ENCODE measurements around the gene VASP. TPM values are rescaled to one million over a fixed set of nuclear protein-coding genes. Genes with fewer than 3 reads are reported as not detected.

VASP gene
- total and polyA plus RNA-seq, 2 experiments from 2014 or later: 60.3 to 147 TPM

DNA sequence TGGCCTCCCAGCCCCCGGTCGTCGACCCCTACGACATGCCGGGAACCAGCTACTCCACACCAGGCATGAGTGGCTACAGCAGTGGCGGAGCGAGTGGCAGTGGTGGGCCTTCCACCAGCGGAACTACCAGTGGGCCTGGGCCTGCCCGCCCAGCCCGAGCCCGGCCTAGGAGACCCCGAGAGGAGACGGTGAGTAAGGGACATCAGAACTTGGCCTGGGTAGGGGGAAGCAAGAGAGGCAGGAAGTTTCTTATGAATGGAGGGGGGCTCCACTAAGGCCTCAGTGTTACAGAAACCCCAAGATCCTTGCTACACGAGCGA lies 36.6 kb upstream of the VASP start:
- Histone ChIP-seq H4K20me1 (replicated peaks; ENCODE audit: insufficient read depth) (no peaks in the 10 kb centered on the region), H3K4me2 (no peak overlapping the region), H3K9me2 (ENCODE audit: insufficient read depth) (no peaks in the 10 kb centered on the region), H3K27me3 (ENCODE audit: insufficient read depth) (peaks cover 61% of the 10 kb centered on the region), H3K36me3 (ENCODE audit: insufficient read depth) (no peaks in the 10 kb centered on the region), H3K27ac (ENCODE audit: low read depth) (no peak overlapping the region), H3K4me1 (ENCODE audit: insufficient read depth) (peaks cover 25% of the 10 kb centered on the region; the same call in 1 of the 2 replicates), H3F3A (replicated peaks; ENCODE audit: low read depth) (peaks cover 17% of the 10 kb centered on the region), H3K79me2 (replicated peaks; ENCODE audit: insufficient read depth) (no peaks in the 10 kb centered on the region), H2AFZ (no peak overlapping the region), H3K4me3 (no peak overlapping the region)
- TF ChIP-seq EZH2 (IDR thresholded peaks at IDR 0.05; ENCODE audit: low read depth, unreplicated experiment): no peak
- Mint-ChIP-seq H3K4me3 (no peak overlapping the region), H3K36me3 (ENCODE audit: low read depth) (no peaks in the 10 kb centered on the region; the same call in 2 of the 3 replicates), H3K4me1 (peaks cover 34% of the 10 kb centered on the region), H3K27ac (no peak overlapping the region), H3K9me3 (no peaks in the 10 kb centered on the region), H3K27me3 (ENCODE audit: insufficient read depth, low read depth, poor library complexity) (peaks cover 42% of the 10 kb centered on the region)
- no peak for ATAC-seq
- no peak for DNase-seq (ENCODE audit: low spot score)

DNA sequence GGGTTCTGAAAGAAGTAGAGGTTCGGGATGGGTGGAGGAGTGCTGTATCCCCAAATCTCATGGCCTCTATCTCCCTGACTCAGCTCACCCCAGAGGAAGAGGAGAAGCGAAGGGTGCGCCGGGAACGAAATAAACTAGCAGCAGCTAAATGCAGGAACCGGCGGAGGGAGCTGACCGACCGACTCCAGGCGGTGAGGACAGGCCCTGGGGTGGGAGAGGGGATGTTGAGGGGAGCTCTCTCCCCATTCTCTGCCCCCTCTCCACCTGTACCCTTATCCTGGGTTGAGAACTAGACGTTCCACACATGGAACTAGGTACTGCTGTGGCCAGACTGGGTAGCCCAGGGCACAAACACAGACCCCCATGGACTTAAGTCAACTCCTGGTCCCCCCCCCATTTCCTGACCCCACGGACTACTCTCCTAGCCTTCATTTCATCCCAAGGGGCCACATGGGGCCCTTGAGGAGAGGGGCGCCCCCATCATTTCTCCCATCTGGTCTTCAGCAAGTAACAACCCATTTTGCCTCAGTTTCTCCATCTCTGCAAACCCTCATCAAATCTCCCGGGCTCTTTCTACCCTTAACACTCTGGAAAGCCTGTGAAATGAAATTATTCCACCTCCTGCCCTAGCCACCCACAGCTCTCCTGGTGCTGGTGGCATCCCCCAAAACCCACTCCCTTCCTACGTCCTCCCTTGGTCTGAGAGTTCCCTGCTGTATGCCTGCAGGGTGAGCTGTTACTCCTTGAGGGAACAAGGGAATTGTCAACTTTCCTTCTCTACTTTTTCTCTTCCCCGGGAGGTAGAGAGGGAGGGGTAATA lies 36.0 kb upstream of the VASP start:
- Mint-ChIP-seq H3K9me3 (no peaks in the 10 kb centered on the region), H3K4me3 (peak overlapping the region; percentile 76; the same call in 2 of the 3 replicates), H3K4me1 (peaks cover 34% of the 10 kb centered on the region), H3K36me3 (ENCODE audit: low read depth) (no peaks in the 10 kb centered on the region; the same call in 2 of the 3 replicates), H3K27ac (no peak overlapping the region), H3K27me3 (ENCODE audit: insufficient read depth, low read depth, poor library complexity) (peaks cover 42% of the 10 kb centered on the region)
- peaks cover 13% of the 10 kb centered on the region for H3F3A ChIP-seq (replicated peaks; ENCODE audit: low read depth)
- H3K27me3 ChIP-seq (ENCODE audit: insufficient read depth): peaks cover 61% of the 10 kb centered on the region
- H3K36me3 ChIP-seq (ENCODE audit: insufficient read depth): no peaks in the 10 kb centered on the region
- no peaks in the 10 kb centered on the region for H4K20me1 ChIP-seq (replicated peaks; ENCODE audit: insufficient read depth)
- H2AFZ ChIP-seq: no peak overlapping the region
- no peak overlapping the region for H3K4me3 ChIP-seq
- TF ChIP-seq, protein P1, sequence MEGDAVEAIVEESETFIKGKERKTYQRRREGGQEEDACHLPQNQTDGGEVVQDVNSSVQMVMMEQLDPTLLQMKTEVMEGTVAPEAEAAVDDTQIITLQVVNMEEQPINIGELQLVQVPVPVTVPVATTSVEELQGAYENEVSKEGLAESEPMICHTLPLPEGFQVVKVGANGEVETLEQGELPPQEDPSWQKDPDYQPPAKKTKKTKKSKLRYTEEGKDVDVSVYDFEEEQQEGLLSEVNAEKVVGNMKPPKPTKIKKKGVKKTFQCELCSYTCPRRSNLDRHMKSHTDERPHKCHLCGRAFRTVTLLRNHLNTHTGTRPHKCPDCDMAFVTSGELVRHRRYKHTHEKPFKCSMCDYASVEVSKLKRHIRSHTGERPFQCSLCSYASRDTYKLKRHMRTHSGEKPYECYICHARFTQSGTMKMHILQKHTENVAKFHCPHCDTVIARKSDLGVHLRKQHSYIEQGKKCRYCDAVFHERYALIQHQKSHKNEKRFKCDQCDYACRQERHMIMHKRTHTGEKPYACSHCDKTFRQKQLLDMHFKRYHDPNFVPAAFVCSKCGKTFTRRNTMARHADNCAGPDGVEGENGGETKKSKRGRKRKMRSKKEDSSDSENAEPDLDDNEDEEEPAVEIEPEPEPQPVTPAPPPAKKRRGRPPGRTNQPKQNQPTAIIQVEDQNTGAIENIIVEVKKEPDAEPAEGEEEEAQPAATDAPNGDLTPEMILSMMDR (conservative IDR thresholded peaks at IDR 0.05; ENCODE audit: low read depth in 2 of 2): no peak
- no peaks in the 10 kb centered on the region for H3K79me2 ChIP-seq (replicated peaks; ENCODE audit: insufficient read depth)
- peaks cover 25% of the 10 kb centered on the region; the same call in 1 of the 2 replicates for H3K4me1 ChIP-seq (ENCODE audit: insufficient read depth)
- DNase-seq (ENCODE audit: low spot score) (no peak), ATAC-seq (no peak)
- H3K27ac ChIP-seq (ENCODE audit: low read depth): no peak overlapping the region
- H3K9me2 ChIP-seq (ENCODE audit: insufficient read depth): no peaks in the 10 kb centered on the region
- no peak overlapping the region for H3K4me2 ChIP-seq

DNA sequence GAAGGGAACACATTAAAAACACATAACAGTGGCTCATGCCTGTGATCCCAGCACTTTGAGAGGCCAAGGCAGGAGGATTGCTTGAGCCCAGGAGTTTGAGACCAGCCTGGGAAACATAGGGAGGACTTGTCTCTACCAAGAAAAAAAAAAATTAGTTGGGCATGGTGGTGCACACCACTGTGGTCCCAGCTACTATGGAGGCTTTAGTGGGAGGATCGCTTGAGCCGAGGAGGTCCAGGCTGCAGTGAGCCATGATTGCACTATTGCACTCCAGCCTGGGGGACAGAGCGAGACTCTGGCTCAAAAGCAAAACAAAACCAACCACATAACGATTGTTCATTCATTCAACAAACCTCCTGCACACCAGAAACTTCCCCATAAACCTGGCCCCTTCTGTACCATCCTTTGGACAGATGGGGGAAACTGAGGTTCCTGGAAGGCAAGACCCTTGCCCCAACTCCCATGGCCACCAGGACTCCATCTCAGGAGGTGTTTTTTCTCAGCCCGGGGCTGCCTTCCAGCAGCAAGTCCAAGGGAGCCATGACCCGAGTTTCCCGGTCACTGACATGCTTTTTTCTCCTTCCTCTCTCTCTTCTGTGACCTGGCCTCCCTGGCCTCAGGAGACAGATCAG lies 35.2 kb upstream of the VASP start:
- H3K27me3 ChIP-seq (ENCODE audit: insufficient read depth): peaks cover 59% of the 10 kb centered on the region
- no peak for ATAC-seq
- Mint-ChIP-seq H3K9me3 (no peaks in the 10 kb centered on the region), H3K27me3 (ENCODE audit: insufficient read depth, low read depth, poor library complexity) (peaks cover 44% of the 10 kb centered on the region), H3K4me1 (peaks cover 30% of the 10 kb centered on the region), H3K27ac (no peak overlapping the region), H3K36me3 (ENCODE audit: low read depth) (no peaks in the 10 kb centered on the region; the same call in 2 of the 3 replicates), H3K4me3 (peak overlapping the region; percentile 76)
- DNase-seq (ENCODE audit: low spot score): peak; percentile 30
- no peaks in the 10 kb centered on the region for H3K79me2 ChIP-seq (replicated peaks; ENCODE audit: insufficient read depth)
- H3K4me3 ChIP-seq: peak overlapping the region; percentile 76
- H4K20me1 ChIP-seq (replicated peaks; ENCODE audit: insufficient read depth): no peaks in the 10 kb centered on the region
- peaks cover 20% of the 10 kb centered on the region; the same call in 1 of the 2 replicates for H3K4me1 ChIP-seq (ENCODE audit: insufficient read depth)
- peaks cover 13% of the 10 kb centered on the region for H3F3A ChIP-seq (replicated peaks; ENCODE audit: low read depth)
- H3K36me3 ChIP-seq (ENCODE audit: insufficient read depth): no peaks in the 10 kb centered on the region
- H3K9me2 ChIP-seq (ENCODE audit: insufficient read depth): no peaks in the 10 kb centered on the region
- peak overlapping the region; percentile 93 for H3K4me2 ChIP-seq
- no peak overlapping the region for H3K27ac ChIP-seq (ENCODE audit: low read depth)
- peak overlapping the region; percentile 100 for H2AFZ ChIP-seq
- TF ChIP-seq ZNF114 (CRISPR knock-in tag; IDR thresholded peaks at IDR 0.05) (no peak), POLR2AphosphoS5 (IDR thresholded peaks at IDR 0.05; ENCODE audit: low read depth) (no peak)
- TF ChIP-seq, protein P2, sequence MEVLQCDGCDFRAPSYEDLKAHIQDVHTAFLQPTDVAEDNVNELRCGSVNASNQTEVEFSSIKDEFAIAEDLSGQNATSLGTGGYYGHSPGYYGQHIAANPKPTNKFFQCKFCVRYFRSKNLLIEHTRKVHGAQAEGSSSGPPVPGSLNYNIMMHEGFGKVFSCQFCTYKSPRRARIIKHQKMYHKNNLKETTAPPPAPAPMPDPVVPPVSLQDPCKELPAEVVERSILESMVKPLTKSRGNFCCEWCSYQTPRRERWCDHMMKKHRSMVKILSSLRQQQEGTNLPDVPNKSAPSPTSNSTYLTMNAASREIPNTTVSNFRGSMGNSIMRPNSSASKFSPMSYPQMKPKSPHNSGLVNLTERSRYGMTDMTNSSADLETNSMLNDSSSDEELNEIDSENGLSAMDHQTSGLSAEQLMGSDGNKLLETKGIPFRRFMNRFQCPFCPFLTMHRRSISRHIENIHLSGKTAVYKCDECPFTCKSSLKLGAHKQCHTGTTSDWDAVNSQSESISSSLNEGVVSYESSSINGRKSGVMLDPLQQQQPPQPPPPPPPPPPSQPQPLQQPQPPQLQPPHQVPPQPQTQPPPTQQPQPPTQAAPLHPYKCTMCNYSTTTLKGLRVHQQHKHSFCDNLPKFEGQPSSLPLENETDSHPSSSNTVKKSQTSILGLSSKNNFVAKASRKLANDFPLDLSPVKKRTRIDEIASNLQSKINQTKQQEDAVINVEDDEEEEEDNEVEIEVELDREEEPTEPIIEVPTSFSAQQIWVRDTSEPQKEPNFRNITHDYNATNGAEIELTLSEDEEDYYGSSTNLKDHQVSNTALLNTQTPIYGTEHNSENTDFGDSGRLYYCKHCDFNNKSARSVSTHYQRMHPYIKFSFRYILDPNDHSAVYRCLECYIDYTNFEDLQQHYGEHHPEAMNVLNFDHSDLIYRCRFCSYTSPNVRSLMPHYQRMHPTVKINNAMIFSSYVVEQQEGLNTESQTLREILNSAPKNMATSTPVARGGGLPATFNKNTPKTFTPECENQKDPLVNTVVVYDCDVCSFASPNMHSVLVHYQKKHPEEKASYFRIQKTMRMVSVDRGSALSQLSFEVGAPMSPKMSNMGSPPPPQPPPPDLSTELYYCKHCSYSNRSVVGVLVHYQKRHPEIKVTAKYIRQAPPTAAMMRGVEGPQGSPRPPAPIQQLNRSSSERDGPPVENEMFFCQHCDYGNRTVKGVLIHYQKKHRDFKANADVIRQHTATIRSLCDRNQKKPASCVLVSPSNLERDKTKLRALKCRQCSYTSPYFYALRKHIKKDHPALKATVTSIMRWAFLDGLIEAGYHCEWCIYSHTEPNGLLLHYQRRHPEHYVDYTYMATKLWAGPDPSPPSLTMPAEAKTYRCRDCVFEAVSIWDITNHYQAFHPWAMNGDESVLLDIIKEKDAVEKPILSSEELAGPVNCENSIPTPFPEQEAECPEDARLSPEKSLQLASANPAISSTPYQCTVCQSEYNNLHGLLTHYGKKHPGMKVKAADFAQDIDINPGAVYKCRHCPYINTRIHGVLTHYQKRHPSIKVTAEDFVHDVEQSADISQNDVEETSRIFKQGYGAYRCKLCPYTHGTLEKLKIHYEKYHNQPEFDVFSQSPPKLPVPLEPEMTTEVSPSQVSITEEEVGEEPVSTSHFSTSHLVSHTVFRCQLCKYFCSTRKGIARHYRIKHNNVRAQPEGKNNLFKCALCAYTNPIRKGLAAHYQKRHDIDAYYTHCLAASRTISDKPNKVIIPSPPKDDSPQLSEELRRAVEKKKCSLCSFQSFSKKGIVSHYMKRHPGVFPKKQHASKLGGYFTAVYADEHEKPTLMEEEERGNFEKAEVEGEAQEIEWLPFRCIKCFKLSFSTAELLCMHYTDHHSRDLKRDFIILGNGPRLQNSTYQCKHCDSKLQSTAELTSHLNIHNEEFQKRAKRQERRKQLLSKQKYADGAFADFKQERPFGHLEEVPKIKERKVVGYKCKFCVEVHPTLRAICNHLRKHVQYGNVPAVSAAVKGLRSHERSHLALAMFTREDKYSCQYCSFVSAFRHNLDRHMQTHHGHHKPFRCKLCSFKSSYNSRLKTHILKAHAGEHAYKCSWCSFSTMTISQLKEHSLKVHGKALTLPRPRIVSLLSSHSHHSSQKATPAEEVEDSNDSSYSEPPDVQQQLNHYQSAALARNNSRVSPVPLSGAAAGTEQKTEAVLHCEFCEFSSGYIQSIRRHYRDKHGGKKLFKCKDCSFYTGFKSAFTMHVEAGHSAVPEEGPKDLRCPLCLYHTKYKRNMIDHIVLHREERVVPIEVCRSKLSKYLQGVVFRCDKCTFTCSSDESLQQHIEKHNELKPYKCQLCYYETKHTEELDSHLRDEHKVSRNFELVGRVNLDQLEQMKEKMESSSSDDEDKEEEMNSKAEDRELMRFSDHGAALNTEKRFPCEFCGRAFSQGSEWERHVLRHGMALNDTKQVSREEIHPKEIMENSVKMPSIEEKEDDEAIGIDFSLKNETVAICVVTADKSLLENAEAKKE (CRISPR knock-in tag; IDR thresholded peaks at IDR 0.05): no peak

Measured in GM23338 (cell line).